ENCODE measurements around the gene ZFPL1.
"Not testable (repeated sequence)": the region's sequence is repeated elsewhere in the genome, so short reads cannot be mapped to it uniquely, and the experiment has no call there.

ZFPL1 gene

DNA sequence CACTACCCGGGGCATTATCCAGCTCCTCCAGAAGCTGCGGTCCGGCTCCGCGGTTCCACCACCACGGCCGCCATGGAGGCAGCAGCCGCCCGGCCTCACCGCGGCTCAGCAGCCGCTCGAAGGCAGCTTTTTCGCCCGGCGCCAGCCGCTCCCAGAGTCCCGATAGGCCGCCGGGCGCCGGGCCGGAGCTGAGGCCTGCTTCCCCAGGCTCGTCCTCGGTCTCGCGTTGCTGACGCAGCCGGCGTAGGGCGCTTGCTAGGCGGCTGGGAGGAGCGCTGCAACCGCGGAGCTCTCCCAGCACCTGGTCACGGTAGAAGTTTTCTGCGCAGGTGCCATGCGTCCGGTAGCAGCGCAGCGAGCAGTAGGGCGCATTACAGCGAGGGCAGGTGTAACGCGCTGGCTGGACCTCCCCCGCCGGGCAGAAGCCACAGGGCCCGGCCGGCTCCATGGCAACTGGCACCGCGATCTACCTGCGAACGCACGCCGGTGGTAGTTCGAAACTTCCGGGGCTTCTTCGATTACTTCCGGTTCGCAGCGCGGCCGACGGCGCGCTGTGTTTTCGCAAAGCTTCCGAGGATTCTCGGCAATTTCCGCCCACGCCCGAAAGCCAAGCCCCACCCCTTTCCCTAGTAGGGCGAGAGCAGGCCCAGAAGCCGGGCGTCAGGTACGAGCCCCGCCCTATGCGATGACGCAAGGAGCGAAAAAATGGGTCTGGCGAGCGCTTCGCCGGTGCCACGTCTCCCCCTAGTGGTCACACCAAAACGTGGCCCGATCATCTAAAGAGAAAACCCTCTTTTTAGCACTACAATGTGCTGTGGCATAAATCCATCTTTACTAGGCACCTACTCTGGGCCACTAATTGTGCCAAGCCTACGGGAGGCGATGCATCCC, 33.4 kb downstream of the ZFPL1 start, which contains the start of gene ZNHIT2:
Gene ZNHIT2 (minus strand): TSS at position 496 of the 891 bp plus-strand sequence. CDS start 48 bp downstream, at position 448.
- TF ChIP-seq GLIS3 (CRISPR knock-in tag; IDR thresholded peaks at IDR 0.05) (peak; percentile 23; the same call in 1 of the 2 replicates), ZNF8 (CRISPR knock-in tag; IDR thresholded peaks at IDR 0.05) (no peak), ZNF565 (CRISPR knock-in tag; conservative IDR thresholded peaks at IDR 0.05; ENCODE audit: low read depth) (no peak), ESRRG (CRISPR knock-in tag; IDR thresholded peaks at IDR 0.05) (no peak; the same call in 1 of the 2 replicates)
- TF ChIP-seq, protein P1, sequence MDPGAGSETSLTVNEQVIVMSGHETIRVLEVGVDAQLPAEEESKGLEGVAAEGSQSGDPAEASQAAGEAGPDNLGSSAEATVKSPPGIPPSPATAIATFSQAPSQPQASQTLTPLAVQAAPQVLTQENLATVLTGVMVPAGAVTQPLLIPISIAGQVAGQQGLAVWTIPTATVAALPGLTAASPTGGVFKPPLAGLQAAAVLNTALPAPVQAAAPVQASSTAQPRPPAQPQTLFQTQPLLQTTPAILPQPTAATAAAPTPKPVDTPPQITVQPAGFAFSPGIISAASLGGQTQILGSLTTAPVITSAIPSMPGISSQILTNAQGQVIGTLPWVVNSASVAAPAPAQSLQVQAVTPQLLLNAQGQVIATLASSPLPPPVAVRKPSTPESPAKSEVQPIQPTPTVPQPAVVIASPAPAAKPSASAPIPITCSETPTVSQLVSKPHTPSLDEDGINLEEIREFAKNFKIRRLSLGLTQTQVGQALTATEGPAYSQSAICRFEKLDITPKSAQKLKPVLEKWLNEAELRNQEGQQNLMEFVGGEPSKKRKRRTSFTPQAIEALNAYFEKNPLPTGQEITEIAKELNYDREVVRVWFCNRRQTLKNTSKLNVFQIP (CRISPR knock-in tag; IDR thresholded peaks at IDR 0.05; ENCODE audit: borderline replicate concordance, low read depth), result no peak
- peak; percentile 70 for ATAC-seq

DNA sequence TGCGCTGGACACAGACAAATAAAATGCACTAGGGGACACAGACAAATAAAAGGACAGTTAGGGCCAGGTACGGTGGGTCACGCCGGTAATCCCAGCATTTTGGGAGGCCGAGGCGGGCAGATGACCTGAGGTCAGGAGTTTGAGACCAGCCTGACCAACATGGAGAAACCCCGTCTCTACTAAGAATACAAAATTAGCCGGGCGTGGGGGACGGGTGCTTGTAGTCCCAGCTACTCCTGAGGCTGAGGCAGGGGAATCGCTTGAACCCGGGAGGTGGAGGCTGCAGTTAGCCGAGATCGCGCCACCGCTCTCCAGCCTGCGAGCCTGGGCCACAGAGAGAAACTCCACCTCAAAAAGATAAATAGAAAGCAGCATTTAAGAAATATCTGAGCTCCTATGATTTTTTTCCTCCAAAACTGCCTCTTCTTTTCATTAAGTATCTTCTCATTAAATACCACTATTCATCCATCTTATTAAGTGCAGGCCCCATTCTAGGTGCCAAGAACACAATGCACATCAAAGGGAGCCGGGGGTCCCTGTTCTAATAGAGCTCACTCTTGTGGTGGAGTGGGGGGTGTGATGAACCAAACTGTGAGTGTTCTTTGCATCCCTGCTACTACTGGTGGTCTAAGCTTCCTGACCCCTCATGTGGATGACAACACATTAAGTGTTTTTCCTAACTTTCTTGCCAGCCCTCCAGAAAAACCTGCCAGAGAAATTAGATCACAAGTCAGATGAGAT, 34.2 kb downstream of the ZFPL1 start:
- no peak for ATAC-seq
- TF ChIP-seq OSR1 (CRISPR knock-in tag; IDR thresholded peaks at IDR 0.05) (no peak), ZNF565 (CRISPR knock-in tag; conservative IDR thresholded peaks at IDR 0.05; ENCODE audit: low read depth) (no peak), ARNTL (CRISPR knock-in tag; IDR thresholded peaks at IDR 0.05; ENCODE audit: borderline replicate concordance, low read depth) (no peak), TCF4 (CRISPR knock-in tag; IDR thresholded peaks at IDR 0.05; ENCODE audit: borderline replicate concordance) (no peak), ESRRG (CRISPR knock-in tag; IDR thresholded peaks at IDR 0.05) (no peak), PPARA (CRISPR knock-in tag; IDR thresholded peaks at IDR 0.05; ENCODE audit: borderline replicate concordance) (no peak), ZFP30 (CRISPR knock-in tag; IDR thresholded peaks at IDR 0.05) (no peak), ISL1 (CRISPR knock-in tag; IDR thresholded peaks at IDR 0.05) (no peak), GLIS3 (CRISPR knock-in tag; IDR thresholded peaks at IDR 0.05) (no peak), TOX (CRISPR knock-in tag; IDR thresholded peaks at IDR 0.05; ENCODE audit: borderline replicate concordance) (no peak), ZNF70 (CRISPR knock-in tag; IDR thresholded peaks at IDR 0.05) (no peak), ZC3H10 (CRISPR knock-in tag; IDR thresholded peaks at IDR 0.05) (no peak), SNAI2 (CRISPR knock-in tag; IDR thresholded peaks at IDR 0.05) (no peak)
- TF ChIP-seq, protein P1 (CRISPR knock-in tag; IDR thresholded peaks at IDR 0.05; ENCODE audit: borderline replicate concordance, low read depth), result no peak
- TF ChIP-seq, protein P2, sequence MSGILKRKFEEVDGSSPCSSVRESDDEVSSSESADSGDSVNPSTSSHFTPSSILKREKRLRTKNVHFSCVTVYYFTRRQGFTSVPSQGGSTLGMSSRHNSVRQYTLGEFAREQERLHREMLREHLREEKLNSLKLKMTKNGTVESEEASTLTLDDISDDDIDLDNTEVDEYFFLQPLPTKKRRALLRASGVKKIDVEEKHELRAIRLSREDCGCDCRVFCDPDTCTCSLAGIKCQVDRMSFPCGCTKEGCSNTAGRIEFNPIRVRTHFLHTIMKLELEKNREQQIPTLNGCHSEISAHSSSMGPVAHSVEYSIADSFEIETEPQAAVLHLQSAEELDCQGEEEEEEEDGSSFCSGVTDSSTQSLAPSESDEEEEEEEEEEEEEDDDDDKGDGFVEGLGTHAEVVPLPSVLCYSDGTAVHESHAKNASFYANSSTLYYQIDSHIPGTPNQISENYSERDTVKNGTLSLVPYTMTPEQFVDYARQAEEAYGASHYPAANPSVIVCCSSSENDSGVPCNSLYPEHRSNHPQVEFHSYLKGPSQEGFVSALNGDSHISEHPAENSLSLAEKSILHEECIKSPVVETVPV (CRISPR knock-in tag; IDR thresholded peaks at IDR 0.05), result no peak

DNA sequence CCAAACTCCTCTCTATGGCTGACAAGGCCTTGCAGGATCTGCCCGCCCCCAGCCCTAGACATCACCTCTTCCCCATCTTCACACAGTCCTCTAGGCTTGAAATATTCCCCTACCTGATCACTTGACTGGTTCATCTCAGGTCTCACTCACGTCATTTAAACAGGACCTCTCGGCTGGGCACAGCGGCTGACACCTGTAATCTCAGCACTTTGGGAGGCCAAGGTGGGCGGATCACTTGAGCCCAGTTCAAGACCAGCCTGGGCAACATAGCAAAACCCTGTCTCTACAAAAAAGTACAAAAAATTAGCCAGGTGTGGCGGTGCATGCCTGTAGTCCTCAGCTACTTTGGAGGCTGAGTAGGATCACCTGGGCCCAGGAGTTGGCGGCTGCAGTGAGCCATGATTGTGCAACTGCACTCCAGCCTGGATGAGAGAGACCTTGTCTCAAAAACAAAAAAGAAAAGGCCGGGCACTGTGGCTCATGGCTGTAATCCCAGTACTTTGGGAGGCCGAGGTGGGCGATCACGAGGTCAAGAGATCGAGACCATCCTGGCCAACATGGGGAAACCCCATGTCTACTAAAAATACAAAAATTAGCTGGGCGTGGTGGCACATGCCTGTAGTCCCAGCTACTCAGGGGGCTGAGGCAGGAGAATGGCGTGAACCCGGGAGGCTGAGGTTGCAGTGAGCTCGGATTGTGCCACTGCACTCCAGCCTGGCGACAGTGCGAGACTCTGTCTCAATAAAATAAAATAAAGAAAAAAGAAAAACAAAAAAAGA, 35.1 kb downstream of the ZFPL1 start:
- not testable (repeated sequence) for ATAC-seq

DNA sequence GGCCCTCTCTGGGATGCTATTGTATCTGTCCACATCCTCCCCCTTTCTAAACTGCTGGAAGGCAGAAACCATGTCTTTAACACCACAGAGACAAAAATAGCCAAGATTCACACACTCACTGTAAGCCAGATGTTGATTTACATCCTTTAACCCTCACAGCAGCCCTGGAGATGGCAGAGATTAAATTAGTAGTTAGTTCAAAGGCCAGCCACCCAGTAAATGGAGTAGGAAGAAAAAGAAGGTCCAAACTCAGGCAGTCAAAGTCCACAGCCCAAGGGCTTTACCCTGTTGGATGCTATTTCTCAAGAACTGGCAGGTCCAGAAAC, 35.6 kb downstream of the ZFPL1 start:
- no peak for ATAC-seq
- no peak for TF ChIP-seq ZFP30 (CRISPR knock-in tag; IDR thresholded peaks at IDR 0.05)
- no peak for TF ChIP-seq CSDC2 (CRISPR knock-in tag; IDR thresholded peaks at IDR 0.05)
- TF ChIP-seq ZC3H10 (CRISPR knock-in tag; IDR thresholded peaks at IDR 0.05), result no peak
- TF ChIP-seq ISL1 (CRISPR knock-in tag; IDR thresholded peaks at IDR 0.05), result no peak
- TF ChIP-seq ZNF70 (CRISPR knock-in tag; IDR thresholded peaks at IDR 0.05), result no peak
- TF ChIP-seq SNAI2 (CRISPR knock-in tag; IDR thresholded peaks at IDR 0.05), result no peak
- no peak for TF ChIP-seq ZNF8 (CRISPR knock-in tag; IDR thresholded peaks at IDR 0.05)
- no peak for TF ChIP-seq OSR1 (CRISPR knock-in tag; IDR thresholded peaks at IDR 0.05)
- TF ChIP-seq, protein P3, sequence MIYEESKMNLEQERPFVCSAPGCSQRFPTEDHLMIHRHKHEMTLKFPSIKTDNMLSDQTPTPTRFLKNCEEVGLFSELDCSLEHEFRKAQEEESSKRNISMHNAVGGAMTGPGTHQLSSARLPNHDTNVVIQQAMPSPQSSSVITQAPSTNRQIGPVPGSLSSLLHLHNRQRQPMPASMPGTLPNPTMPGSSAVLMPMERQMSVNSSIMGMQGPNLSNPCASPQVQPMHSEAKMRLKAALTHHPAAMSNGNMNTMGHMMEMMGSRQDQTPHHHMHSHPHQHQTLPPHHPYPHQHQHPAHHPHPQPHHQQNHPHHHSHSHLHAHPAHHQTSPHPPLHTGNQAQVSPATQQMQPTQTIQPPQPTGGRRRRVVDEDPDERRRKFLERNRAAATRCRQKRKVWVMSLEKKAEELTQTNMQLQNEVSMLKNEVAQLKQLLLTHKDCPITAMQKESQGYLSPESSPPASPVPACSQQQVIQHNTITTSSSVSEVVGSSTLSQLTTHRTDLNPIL (CRISPR knock-in tag; IDR thresholded peaks at IDR 0.05; ENCODE audit: low read depth), result no peak
